GM12865 (cell line): ENCODE data around the gene PRPSAP1.

Experiments
- DNase-seq: peaks from one replicate; pipeline ENCODE4 v3.0.0; 2010; ENCODE audit warnings: low read depth
- H3K4me3 ChIP-seq: 2 replicates; pipeline ENCODE4 v1.5.1; 2011; ENCODE audit warnings: mild to moderate bottlenecking, low read depth, low read length, control low read depth
- TF ChIP-seq, protein P1 (sequence below): IDR thresholded peaks from 2 replicates; pipeline ENCODE4 v1.5.1; 2011; ENCODE audit warnings: low read length, control low read depth, low read depth, inconsistent platforms; ENCODE audit not compliant: insufficient read depth; ENCODE audit errors: missing control alignments

The PRPSAP1 gene

DNA sequence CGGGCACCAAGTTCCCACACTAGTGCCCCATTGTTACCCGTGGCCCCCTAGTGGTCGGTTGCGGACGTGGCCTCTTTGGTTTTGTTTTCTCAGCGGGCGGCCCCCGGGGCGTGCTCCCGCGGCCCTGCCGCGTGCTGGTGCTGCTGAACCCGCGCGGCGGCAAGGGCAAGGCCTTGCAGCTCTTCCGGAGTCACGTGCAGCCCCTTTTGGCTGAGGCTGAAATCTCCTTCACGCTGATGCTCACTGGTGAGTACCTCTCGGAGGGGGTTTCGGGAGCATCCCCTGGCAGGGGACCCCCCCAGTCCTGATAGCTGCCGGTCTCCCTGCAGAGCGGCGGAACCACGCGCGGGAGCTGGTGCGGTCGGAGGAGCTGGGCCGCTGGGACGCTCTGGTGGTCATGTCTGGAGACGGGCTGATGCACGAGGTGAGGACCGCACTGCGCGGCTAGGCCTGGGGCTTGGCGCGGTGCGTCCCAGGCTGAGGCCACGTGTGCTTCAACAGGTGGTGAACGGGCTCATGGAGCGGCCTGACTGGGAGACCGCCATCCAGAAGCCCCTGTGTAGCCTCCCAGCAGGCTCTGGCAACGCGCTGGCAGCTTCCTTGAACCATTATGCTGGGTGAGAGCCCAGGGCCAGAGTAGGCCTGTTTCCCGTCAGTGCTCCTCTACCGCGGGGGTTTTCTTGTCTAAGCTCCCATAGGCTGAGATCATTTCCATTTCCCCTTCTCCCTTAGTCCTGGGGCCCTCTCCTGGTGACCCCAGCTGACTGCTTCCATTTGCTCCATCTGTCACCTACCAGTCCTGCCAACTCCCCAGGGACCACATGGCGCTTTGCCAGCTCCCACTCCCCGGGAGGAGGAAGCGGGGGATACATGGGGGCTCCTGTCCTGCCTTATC, 32.4 kb upstream of the PRPSAP1 start:
- TF ChIP-seq, protein P1, sequence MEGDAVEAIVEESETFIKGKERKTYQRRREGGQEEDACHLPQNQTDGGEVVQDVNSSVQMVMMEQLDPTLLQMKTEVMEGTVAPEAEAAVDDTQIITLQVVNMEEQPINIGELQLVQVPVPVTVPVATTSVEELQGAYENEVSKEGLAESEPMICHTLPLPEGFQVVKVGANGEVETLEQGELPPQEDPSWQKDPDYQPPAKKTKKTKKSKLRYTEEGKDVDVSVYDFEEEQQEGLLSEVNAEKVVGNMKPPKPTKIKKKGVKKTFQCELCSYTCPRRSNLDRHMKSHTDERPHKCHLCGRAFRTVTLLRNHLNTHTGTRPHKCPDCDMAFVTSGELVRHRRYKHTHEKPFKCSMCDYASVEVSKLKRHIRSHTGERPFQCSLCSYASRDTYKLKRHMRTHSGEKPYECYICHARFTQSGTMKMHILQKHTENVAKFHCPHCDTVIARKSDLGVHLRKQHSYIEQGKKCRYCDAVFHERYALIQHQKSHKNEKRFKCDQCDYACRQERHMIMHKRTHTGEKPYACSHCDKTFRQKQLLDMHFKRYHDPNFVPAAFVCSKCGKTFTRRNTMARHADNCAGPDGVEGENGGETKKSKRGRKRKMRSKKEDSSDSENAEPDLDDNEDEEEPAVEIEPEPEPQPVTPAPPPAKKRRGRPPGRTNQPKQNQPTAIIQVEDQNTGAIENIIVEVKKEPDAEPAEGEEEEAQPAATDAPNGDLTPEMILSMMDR, result peak; percentile 90
- peak overlapping the region; percentile 31 for H3K4me3 ChIP-seq
- peak; percentile 89 for DNase-seq

DNA sequence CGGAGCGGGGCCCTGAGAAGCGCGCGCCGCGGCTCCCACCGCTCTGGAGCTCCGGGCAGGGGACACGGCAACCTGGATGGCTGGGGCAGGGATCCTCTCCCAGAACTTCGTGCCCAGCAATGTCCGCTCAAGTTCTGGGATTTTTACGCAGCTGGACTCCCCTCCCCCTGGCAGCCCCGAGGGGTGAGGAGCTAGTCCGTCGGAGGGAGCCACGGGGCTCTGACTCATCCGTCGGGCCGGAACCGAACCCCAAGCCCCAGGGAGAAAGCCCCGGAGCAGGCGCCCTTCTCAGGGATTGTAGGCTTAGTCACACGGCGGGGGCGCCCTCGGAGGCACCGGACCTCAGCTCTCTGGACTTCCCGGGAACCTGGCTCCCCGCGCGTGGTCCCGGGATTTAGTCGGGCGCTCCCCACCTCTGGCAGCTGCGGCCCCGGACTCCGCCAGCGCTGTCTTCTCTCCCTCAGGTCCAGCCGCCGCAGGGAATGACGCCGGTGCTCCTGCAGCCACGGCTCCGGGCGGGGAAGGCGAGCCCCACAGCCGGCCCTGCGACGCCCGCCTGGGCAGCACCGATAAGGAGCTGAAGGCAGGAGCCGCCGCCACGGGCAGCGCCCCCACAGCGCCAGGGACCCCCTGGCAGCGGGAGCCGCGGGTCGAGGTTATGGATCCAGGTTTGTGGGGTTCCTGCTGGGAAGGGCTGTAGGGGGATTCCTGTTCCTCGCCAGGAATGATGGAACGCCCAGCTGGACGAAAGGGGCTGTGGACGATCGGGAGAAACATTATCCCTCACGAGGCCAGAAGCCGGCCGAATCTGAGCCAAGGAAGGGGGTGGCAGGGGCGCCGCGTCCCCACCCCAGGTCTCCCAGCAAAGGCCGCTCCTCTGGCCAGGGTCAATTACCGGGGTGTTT, 31.5 kb upstream of the PRPSAP1 start:
- DNase-seq, result no peak
- TF ChIP-seq, protein P1, result no peak
- peak overlapping the region; percentile 74 for H3K4me3 ChIP-seq

DNA sequence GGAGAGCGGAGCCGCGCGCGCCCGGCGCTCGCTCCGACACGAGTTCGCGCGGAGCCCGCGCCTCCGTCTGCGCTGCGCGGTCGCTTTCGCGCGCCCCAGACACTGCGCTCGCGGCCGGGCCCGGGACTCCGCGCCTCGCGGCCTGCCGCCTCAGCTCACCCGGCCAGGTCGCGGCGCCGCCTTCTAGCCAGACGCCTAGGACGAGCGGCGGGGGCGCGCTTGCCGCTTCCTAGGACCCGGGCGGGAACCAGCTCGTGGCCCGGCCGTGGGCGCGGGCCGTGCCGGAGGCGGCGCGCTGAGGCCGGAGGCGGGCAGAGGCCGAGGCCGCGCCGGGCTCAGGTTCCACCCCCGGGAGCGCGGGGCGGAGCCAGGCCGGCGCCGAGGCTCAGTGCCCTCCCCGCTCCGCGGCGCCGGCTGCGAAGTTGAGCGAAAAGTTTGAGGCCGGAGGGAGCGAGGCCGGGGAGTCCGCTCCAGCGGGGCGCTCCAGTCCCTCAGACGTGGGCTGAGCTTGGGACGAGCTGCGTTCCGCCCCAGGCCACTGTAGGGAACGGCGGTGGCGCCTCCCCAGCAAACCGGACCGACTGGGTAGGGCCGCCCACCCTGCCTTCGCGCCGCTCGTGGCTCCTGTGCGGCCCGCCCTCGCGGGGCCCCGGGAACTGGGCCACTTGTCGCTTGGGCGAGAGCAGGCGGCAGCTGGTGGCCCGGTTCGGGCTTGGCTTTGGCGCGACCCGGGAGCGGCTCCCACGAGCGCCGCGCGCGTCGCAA, 30.7 kb upstream of the PRPSAP1 start, which contains the start of gene SPHK1:
TSS of gene SPHK1 (plus strand) at position 388 of the 765 bp plus-strand sequence. CDS start 1,036 bp downstream, outside the sequence.
- H3K4me3 ChIP-seq, result peak within 1 kb of the TSS; percentile 74
- DNase-seq, result peak; percentile 89
- TF ChIP-seq, protein P1, result no peak

DNA sequence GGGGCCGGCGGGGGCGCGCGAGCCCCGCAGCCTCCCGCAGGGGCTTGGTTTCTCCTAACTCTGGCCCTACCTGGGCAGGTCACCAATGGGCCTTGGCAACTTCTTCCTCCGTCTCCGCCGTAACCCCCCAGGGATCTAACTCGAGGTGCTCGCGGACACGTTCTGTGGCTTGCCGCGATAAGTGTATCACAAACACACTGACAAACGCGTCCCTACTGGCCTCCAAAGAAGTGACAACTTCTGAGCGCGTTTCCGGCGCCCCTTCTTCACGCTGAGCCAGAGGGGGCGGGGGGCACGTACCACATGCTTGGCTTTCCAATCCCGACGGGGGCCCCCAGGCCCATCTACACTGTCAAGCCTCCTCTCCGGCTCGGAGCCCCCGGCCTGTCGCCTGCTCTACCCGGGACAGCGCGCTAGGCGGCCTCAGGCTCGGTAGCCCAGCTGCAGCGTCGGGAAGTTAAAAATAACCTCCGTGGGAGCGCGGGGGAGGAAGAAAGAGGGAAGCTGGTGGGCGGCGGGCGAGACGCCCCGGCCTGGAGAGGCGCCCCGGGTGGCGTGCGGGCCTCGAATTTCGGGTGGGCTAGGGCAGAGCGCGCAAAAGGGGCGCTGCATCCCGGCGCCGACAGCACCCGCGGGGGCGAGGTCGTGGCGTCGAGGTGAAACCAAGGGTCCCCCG, 30.0 kb upstream of the PRPSAP1 start:
- peak overlapping the region; percentile 74 for H3K4me3 ChIP-seq
- peak; percentile 70 for DNase-seq
- TF ChIP-seq, protein P1, result peak; percentile 21

DNA sequence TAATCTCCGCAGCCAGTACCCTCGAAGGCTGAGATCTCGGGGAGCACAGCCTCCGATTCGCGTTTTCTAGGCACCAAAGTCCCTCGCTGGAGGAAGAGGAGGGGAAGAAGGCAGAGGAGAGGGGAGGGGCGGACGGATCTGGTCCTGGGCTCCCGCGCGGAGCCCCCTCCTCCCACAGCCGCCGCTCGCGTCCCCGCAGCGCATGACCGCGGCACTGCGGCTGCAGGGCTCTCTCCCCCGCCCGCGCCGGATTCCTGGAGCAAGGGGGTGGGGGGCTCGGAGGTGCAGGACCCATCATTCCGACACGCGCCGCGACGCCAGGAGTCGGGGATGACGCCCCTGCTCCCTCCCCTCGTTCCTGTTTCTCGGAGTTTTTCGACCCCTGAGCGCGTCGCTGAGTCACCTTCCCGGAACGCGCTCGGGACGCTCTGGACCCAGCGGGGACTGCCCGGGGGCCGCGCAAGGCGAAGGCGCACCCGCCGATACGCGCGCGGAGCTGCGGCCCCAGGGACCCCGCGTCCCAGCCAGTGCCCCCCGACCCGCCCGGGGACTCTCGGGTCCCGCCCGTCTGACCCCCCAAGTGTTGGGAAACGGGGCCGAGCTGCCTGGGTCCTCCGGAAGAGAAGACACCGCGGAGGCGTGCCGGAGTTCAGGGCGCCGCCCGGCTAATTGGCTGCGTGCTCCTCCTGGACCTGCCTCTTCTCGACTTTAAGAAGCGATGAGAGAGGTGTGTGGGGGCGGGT, 29.3 kb upstream of the PRPSAP1 start:
- DNase-seq, result peak; percentile 81
- peak overlapping the region; percentile 74 for H3K4me3 ChIP-seq
- TF ChIP-seq, protein P1, result no peak
